Measurements from ENCODE around the gene CSPG5. TPM values are rescaled to one million over a fixed set of nuclear protein-coding genes. Genes with fewer than 3 reads are reported as not detected.
A peak's percentile ranks its signal among the peaks of the same experiment; 100 is the strongest.

CSPG5 gene
- total and polyA plus RNA-seq, 8 donors: 0.08 to 0.40 (median 0.19) TPM

- FAIRE-seq (no peak), DNase-seq (no peak), ATAC-seq (no peak)
- intact Hi-C loops (cut with DNase I): no loop called here
- 87 to 89% methylated on average over 3 of the region's 3 CpGs for WGBS, 2 donors
- Histone ChIP-seq H3K4me1 (peaks cover 10 to 22% (median 22%) of the 10 kb centered on the region in 3 donors), H3K4me3 (no peak overlapping the region), H3K27me3 (no peaks in the 10 kb centered on the region), H3K9me3 (no peaks in the 10 kb centered on the region), H3K36me3 (peaks cover 0 to 16% (median 0%) of the 10 kb centered on the region in 3 donors), H3K27ac (no peak overlapping the region)
- TF ChIP-seq CTCF (IDR thresholded peaks at IDR 0.05): no peak
Measured at GRCh38 chr3:47610583-47610982, 31.9 kb upstream of the CSPG5 start.

- Histone ChIP-seq H3K4me3 (no peak overlapping the region), H3K27ac (no peak overlapping the region), H3K27me3 (no peaks in the 10 kb centered on the region), H3K9me3 (no peaks in the 10 kb centered on the region), H3K36me3 (peaks cover 0 to 16% (median 0%) of the 10 kb centered on the region in 3 donors), H3K4me1 (peaks cover 0 to 5% (median 4%) of the 10 kb centered on the region in 3 donors)
- DNase-seq (no peak), ATAC-seq (no peak), FAIRE-seq (no peak)
- no peak for TF ChIP-seq CTCF (IDR thresholded peaks at IDR 0.05)
- intact Hi-C loops (cut with DNase I): no loop called here
- 91 to 92% methylated on average over 2 of the region's 2 CpGs for WGBS, 2 donors
Measured at GRCh38 chr3:47607335-47607734, 28.7 kb upstream of the CSPG5 start.

- TF ChIP-seq CTCF (IDR thresholded peaks at IDR 0.05): no peak
- FAIRE-seq (no peak), ATAC-seq (no peak), DNase-seq (no peak)
- Histone ChIP-seq H3K9me3 (no peaks in the 10 kb centered on the region), H3K4me3 (no peak overlapping the region), H3K4me1 (no peaks in the 10 kb centered on the region), H3K27ac (no peak overlapping the region), H3K36me3 (peaks cover 0 to 16% (median 0%) of the 10 kb centered on the region in 3 donors), H3K27me3 (no peaks in the 10 kb centered on the region)
- intact Hi-C loops (cut with DNase I): no loop called here
- WGBS, 2 donors: 93 to 97% methylated on average over 5 of the region's 5 CpGs
Measured at GRCh38 chr3:47606165-47606564, 27.5 kb upstream of the CSPG5 start.

- WGBS, 2 donors: 33 to 49% methylated on average over 2 of the region's 2 CpGs
- Histone ChIP-seq H3K4me3 (no peak overlapping the region), H3K27me3 (no peaks in the 10 kb centered on the region), H3K27ac (no peak overlapping the region), H3K9me3 (no peaks in the 10 kb centered on the region), H3K4me1 (no peaks in the 10 kb centered on the region), H3K36me3 (peaks cover 0 to 16% (median 0%) of the 10 kb centered on the region in 3 donors)
- no peak for DNase-seq
- intact Hi-C loops (cut with DNase I): no loop called here
- no peak for TF ChIP-seq CTCF (IDR thresholded peaks at IDR 0.05)
- FAIRE-seq: no peak
- no peak for ATAC-seq
Measured at GRCh38 chr3:47605652-47606051, 27.0 kb upstream of the CSPG5 start.

GRCh38 chr3:47604145-47604544 is 25.5 kb upstream of the CSPG5 start:
- peaks cover 0 to 7% (median 0%) of the 10 kb centered on the region in 3 donors for H3K36me3 ChIP-seq
- no peak for TF ChIP-seq CTCF (IDR thresholded peaks at IDR 0.05)
- no peaks in the 10 kb centered on the region for H3K4me1 ChIP-seq
- no peak overlapping the region for H3K27ac ChIP-seq
- ATAC-seq: peak in 2 of 4 donors; percentile 35 to 54
- no peaks in the 10 kb centered on the region for H3K27me3 ChIP-seq
- no peak for DNase-seq
- no peak overlapping the region for H3K4me3 ChIP-seq
- no peaks in the 10 kb centered on the region for H3K9me3 ChIP-seq
- 60 to 73% methylated on average over 2 of the region's 2 CpGs for whole genome bisulfite sequencing, 2 donors
- no peak for FAIRE-seq
- intact Hi-C loops (cut with DNase I): no loop called here
